GM10847 (cell line): ENCODE data around the gene MRFAP1.

ENCODE experiments used
- POLR2A ChIP-seq: IDR thresholded peaks from 2 replicates; pipeline ENCODE4 v1.6.1; 2011; ENCODE audit not compliant: insufficient read length; ENCODE audit errors: extremely low read depth

MRFAP1 gene

DNA sequence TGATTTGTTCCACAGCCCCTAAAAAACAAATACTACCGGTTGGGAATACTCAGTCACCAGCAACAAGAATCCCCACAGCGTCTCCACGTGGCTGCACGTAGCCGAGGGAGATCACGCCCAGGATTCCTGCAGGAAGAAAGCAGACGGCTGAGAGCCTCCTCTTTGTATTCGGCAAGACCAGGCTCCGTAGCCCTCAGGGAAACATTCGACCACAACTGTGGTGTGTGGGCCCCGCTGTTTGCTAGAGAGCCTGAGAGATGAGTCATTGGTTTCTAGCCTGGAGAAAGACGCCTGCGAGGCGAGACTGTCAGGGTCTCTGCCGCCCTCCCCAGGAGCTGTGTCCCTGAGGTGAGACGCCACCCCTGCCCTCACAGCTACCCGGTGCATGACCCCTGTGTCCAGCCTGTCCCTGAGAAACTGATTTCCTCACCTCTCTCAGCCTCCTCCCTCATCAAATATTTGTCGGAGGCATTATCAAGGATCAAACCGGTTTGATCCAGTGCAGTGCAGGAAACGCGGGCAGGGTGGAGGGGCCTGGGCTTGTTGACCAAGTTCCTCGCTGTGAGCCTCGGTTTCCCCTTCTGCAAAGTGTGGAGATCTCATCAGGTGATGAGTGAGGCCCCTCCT lies 48.5 kb downstream of the MRFAP1 start:
- no peak for TF ChIP-seq POLR2A

DNA sequence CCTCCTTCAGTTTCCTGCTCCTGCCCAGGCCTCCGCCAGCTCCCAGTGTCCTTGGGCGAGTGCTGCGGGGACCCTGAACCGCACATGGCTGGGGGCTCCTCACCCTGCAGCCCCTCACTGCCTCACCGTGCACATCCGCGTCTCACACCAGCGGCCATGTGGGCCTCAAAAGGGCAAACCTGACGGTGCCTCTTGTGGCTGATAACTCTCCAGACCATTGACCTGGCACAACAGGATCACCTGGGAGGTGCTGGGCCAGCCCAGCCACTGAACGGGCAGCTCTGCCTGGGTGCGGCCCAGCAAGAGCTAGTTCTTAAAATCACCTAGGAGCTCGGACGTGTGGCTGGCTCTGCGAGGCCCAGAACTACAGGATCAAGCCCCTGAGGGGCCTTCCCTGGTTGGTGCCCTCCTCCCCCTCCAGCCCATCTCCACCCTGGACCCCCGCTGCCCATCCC lies 49.0 kb downstream of the MRFAP1 start:
- TF ChIP-seq POLR2A, result no peak
